Measurements from ENCODE around the gene UST.
A peak's percentile ranks its signal among the peaks of the same experiment; 100 is the strongest.
"Not testable (repeated sequence)": the region's sequence is repeated elsewhere in the genome, so short reads cannot be mapped to it uniquely, and the experiment has no call there.

Gene UST

GRCh38 chr6:148956163-148956562, 209.3 kb downstream of the UST start:
- H3K4me3 ChIP-seq, H3K27ac ChIP-seq: not testable (repeated sequence)

GRCh38 chr6:148957752-148958151, 210.9 kb downstream of the UST start:
- H3K27ac ChIP-seq = no peak overlapping the region

GRCh38 chr6:148959008-148959407, 212.2 kb downstream of the UST start:
- no peak overlapping the region for H3K4me3 ChIP-seq
- no peak overlapping the region for H3K27ac ChIP-seq

More at GRCh38 chr6:148957752-148958151, 210.9 kb downstream of the UST start:
- H3K4me3 ChIP-seq = no peak overlapping the region

GRCh38 chr6:148959501-148959900, 212.7 kb downstream of the UST start:
- Histone ChIP-seq H3K27ac (no peak overlapping the region), H3K4me3 (no peak overlapping the region)

GRCh38 chr6:148962854-148963515, 216.2 kb downstream of the UST start:
- no peak overlapping the region for H3K4me3 ChIP-seq
- no peak overlapping the region for H3K27ac ChIP-seq

GRCh38 chr6:148963738-148964137, 216.9 kb downstream of the UST start:
- no peak overlapping the region for H3K4me3 ChIP-seq
- H3K27ac ChIP-seq = no peak overlapping the region

- Histone ChIP-seq H3K27ac (no peak overlapping the region), H3K4me3 (no peak overlapping the region)
These were observed 217.6 kb downstream of the UST start for GRCh38 chr6:148964467-148964866.

GRCh38 chr6:148965287-148965686, 218.5 kb downstream of the UST start:
- no peak overlapping the region for H3K27ac ChIP-seq
- H3K4me3 ChIP-seq = no peak overlapping the region

GRCh38 chr6:148967011-148967520, 220.2 kb downstream of the UST start:
- Histone ChIP-seq H3K27ac (peak overlapping the region in 2 of 21 experiments; percentile 16 to 41), H3K4me3 (no peak overlapping the region)

GRCh38 chr6:148967541-148967956, 220.7 kb downstream of the UST start:
- H3K27ac ChIP-seq = peak overlapping the region in 4 of 21 experiments; percentile 3 to 41 (median 20)
- no peak overlapping the region for H3K4me3 ChIP-seq

- H3K27ac ChIP-seq = peak overlapping the region in 2 of 21 experiments; percentile 13 to 41
- H3K4me3 ChIP-seq = no peak overlapping the region
These were observed 222.2 kb downstream of the UST start for GRCh38 chr6:148968771-148969602.

GRCh38 chr6:148969603-148970061, 222.8 kb downstream of the UST start:
- peak overlapping the region in 1 of 21 experiments; percentile 13 for H3K27ac ChIP-seq
- H3K4me3 ChIP-seq = no peak overlapping the region

GRCh38 chr6:148971031-148971927, 224.4 kb downstream of the UST start:
- H3K27ac ChIP-seq = no peak overlapping the region

GRCh38 chr6:148972481-148972880, 225.7 kb downstream of the UST start:
- H3K4me3 ChIP-seq = no peak overlapping the region
- no peak overlapping the region for H3K27ac ChIP-seq

More at GRCh38 chr6:148971031-148971927, 224.4 kb downstream of the UST start:
- H3K4me3 ChIP-seq = no peak overlapping the region

GRCh38 chr6:148973538-148974208, 226.8 kb downstream of the UST start:
- no peak overlapping the region for H3K4me3 ChIP-seq
- no peak overlapping the region for H3K27ac ChIP-seq

- Histone ChIP-seq H3K4me3 (no peak overlapping the region), H3K27ac (no peak overlapping the region)
These were observed 227.5 kb downstream of the UST start for GRCh38 chr6:148974351-148974750.

GRCh38 chr6:148978298-148978697, 231.5 kb downstream of the UST start:
- H3K27ac ChIP-seq, H3K4me3 ChIP-seq: not testable (repeated sequence)

- no peak overlapping the region for H3K27ac ChIP-seq
These were observed 232.4 kb downstream of the UST start for GRCh38 chr6:148979014-148979901.

More at GRCh38 chr6:148979014-148979901, 232.4 kb downstream of the UST start:
- no peak overlapping the region for H3K4me3 ChIP-seq
